Measurements from ENCODE around the gene RABGGTA.

The RABGGTA gene

DNA sequence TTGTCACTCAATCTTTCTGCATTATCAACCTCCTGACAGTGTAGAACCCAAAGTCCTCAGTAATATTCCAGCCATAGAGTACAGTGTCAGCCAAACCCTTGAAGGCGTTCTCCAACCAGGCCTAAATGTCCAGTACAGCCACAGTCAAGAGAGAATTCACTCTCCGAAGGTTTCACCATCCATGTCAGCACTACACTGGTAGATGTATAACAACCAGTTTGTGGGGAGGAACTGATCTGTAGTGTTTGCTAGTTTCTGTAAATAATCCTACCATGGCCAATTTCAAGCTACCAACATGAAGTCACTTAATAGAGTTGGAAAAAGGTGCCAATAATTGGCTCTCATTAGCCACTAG lies 55.1 kb downstream of the RABGGTA start:
- DNase-seq (ENCODE audit: low read depth), result no peak
